Brain microvascular endothelial cell (primary cell): ENCODE data around the gene IL20.

Source experiments
- DNase-seq: peaks from one replicate; pipeline ENCODE4 v3.0.0-alpha.2; 2020
- H3K27ac ChIP-seq: fragments of 250-450 bp; sonication (Bioruptor Pico); 2 replicates; pipeline ENCODE4 v1.5.1; 2020; ENCODE audit warnings: mild to moderate bottlenecking, moderate library complexity
- H3K27me3 ChIP-seq: fragments of 250-450 bp; sonication (Bioruptor Pico); replicated peaks from 2 replicates; pipeline ENCODE4 v1.5.1; 2020; ENCODE audit warnings: mild to moderate bottlenecking
- H3K36me3 ChIP-seq: fragments of 250-450 bp; sonication (Bioruptor Pico); replicated peaks from 2 replicates; pipeline ENCODE4 v1.5.1; 2020; ENCODE audit warnings: mild to moderate bottlenecking
- H3K4me3 ChIP-seq: 2 replicates; pipeline ENCODE4 v1.5.1; 2011; ENCODE audit warnings: low read depth, mild to moderate bottlenecking, control low read depth, low read length, moderate library complexity
- CTCF ChIP-seq: IDR thresholded peaks from 2 replicates; pipeline ENCODE4 v1.5.1; 2011; ENCODE audit warnings: low read depth, mild to moderate bottlenecking, moderate library complexity, low read length, control low read depth, inconsistent platforms; ENCODE audit errors: missing control alignments
- in situ Hi-C: cut with HindIII; loops from 2 replicates; pipeline ENCODE4 v1.10.0; 2017; ENCODE audit warnings: low sequenced_read_pairs, low pct_ligation_motif_present

The IL20 gene

GRCh38 chr1:206873603-206874188, 8.3 kb downstream of the IL20 start:
- no peak for DNase-seq
- Histone ChIP-seq H3K36me3 (no peaks in the 10 kb centered on the region), H3K27me3 (peaks cover 5% of the 10 kb centered on the region), H3K4me3 (no peak overlapping the region), H3K27ac (no peak overlapping the region)
- TF ChIP-seq CTCF, result no peak
- in situ Hi-C loops, result no loop called here

- DNase-seq, result no peak
- Histone ChIP-seq H3K27ac (no peak overlapping the region), H3K27me3 (no peaks in the 10 kb centered on the region), H3K36me3 (no peaks in the 10 kb centered on the region), H3K4me3 (no peak overlapping the region)
- in situ Hi-C loops, result no loop called here
- no peak for TF ChIP-seq CTCF
Observed at GRCh38 chr1:206875752-206876377, 10.4 kb downstream of the IL20 start.

- in situ Hi-C loops, result no loop called here
- no peaks in the 10 kb centered on the region for H3K36me3 ChIP-seq
- H3K4me3 ChIP-seq, result no peak overlapping the region
- H3K27me3 ChIP-seq, result no peaks in the 10 kb centered on the region
- DNase-seq, result no peak
- TF ChIP-seq CTCF, result peak; percentile 17
- no peak overlapping the region for H3K27ac ChIP-seq
Observed at GRCh38 chr1:206878456-206878855, 13.0 kb downstream of the IL20 start.

GRCh38 chr1:206880314-206880713, 14.9 kb downstream of the IL20 start:
- Histone ChIP-seq H3K36me3 (no peaks in the 10 kb centered on the region), H3K27ac (no peak overlapping the region), H3K4me3 (no peak overlapping the region), H3K27me3 (no peaks in the 10 kb centered on the region)
- no peak for DNase-seq
- no peak for TF ChIP-seq CTCF
- in situ Hi-C loops, result no loop called here

GRCh38 chr1:206882555-206882954, 17.1 kb downstream of the IL20 start:
- TF ChIP-seq CTCF, result no peak
- in situ Hi-C loops, result no loop called here
- no peak for DNase-seq
- no peaks in the 10 kb centered on the region for H3K36me3 ChIP-seq
- H3K27ac ChIP-seq, result no peak overlapping the region
- H3K27me3 ChIP-seq, result no peaks in the 10 kb centered on the region
- H3K4me3 ChIP-seq, result no peak overlapping the region

- in situ Hi-C loops, result no loop called here
- Histone ChIP-seq H3K4me3 (no peak overlapping the region), H3K27ac (no peak overlapping the region), H3K36me3 (no peaks in the 10 kb centered on the region), H3K27me3 (no peaks in the 10 kb centered on the region)
- TF ChIP-seq CTCF, result no peak
- no peak for DNase-seq
Observed at GRCh38 chr1:206883160-206883559, 17.7 kb downstream of the IL20 start.
